ENCODE results near the gene LAX1.
"Not testable (repeated sequence)": the region's sequence is repeated elsewhere in the genome, so short reads cannot be mapped to it uniquely, and the experiment has no call there.

Gene LAX1

GRCh38 chr1:203776636-203777035 is 11.7 kb downstream of the LAX1 start:
- no peak for DNase-seq (ENCODE audit: low spot score in 2 of 2)
- no peaks in the 10 kb centered on the region for H3K9me3 Mint-ChIP-seq
- H3K4me3 Mint-ChIP-seq, result no peak overlapping the region
- peak overlapping the region; percentile 36 for H3K27ac Mint-ChIP-seq (ENCODE audit: low read depth)
- H3K4me1 Mint-ChIP-seq, result peaks cover 9% of the 10 kb centered on the region
- no peak for ATAC-seq (replicated peaks; ENCODE audit: extremely low read depth, poor library complexity, severe bottlenecking)
- no peaks in the 10 kb centered on the region for H3K27me3 Mint-ChIP-seq
- H3K36me3 Mint-ChIP-seq (ENCODE audit: insufficient read depth), result peaks cover 41% of the 10 kb centered on the region

- Mint-ChIP-seq H3K36me3 (ENCODE audit: insufficient read depth) (peaks cover 32% of the 10 kb centered on the region), H3K4me3 (no peak overlapping the region), H3K27ac (ENCODE audit: low read depth) (no peak overlapping the region), H3K9me3 (no peaks in the 10 kb centered on the region), H3K27me3 (no peaks in the 10 kb centered on the region), H3K4me1 (peaks cover 6% of the 10 kb centered on the region)
- DNase-seq (ENCODE audit: low spot score in 2 of 2) (no peak), ATAC-seq (replicated peaks; ENCODE audit: extremely low read depth, poor library complexity, severe bottlenecking) (no peak)
These were observed 12.6 kb downstream of the LAX1 start for GRCh38 chr1:203777596-203777995.

GRCh38 chr1:203778146-203778545 is 13.2 kb downstream of the LAX1 start:
- no peak for DNase-seq (ENCODE audit: low spot score in 2 of 2)
- Mint-ChIP-seq H3K36me3 (ENCODE audit: insufficient read depth) (peaks cover 27% of the 10 kb centered on the region), H3K27ac (ENCODE audit: low read depth) (no peak overlapping the region), H3K9me3 (no peaks in the 10 kb centered on the region), H3K4me3 (no peak overlapping the region), H3K27me3 (no peaks in the 10 kb centered on the region), H3K4me1 (peaks cover 6% of the 10 kb centered on the region)
- ATAC-seq (replicated peaks; ENCODE audit: extremely low read depth, poor library complexity, severe bottlenecking), result no peak

DNA sequence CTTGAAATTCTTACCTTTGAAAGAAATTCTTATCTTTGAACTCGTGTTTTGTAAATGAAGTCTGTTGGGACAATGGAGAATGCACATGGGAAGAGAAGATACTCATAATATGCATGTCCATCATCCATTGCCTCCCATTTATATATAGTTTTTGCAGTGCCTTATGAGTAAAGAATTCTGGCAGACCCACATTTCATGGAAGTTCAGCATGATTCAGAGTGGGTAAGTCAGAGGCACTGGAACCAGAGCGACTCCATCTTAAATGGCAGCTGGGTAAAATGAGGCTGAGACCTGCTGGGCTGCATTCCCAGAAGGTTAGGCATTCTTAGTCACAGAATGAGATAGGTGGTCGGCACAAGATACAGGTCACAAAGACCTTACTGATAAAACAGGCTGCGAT is 13.8 kb downstream of the LAX1 start:
- peaks cover 6% of the 10 kb centered on the region for H3K4me1 Mint-ChIP-seq
- no peaks in the 10 kb centered on the region for H3K27me3 Mint-ChIP-seq
- peaks cover 22% of the 10 kb centered on the region for H3K36me3 Mint-ChIP-seq (ENCODE audit: insufficient read depth)
- no peak overlapping the region for H3K4me3 Mint-ChIP-seq
- ATAC-seq (replicated peaks; ENCODE audit: extremely low read depth, poor library complexity, severe bottlenecking), result no peak
- H3K9me3 Mint-ChIP-seq, result no peaks in the 10 kb centered on the region
- DNase-seq (ENCODE audit: low spot score in 2 of 2), result no peak
- H3K27ac Mint-ChIP-seq (ENCODE audit: low read depth), result no peak overlapping the region

DNA sequence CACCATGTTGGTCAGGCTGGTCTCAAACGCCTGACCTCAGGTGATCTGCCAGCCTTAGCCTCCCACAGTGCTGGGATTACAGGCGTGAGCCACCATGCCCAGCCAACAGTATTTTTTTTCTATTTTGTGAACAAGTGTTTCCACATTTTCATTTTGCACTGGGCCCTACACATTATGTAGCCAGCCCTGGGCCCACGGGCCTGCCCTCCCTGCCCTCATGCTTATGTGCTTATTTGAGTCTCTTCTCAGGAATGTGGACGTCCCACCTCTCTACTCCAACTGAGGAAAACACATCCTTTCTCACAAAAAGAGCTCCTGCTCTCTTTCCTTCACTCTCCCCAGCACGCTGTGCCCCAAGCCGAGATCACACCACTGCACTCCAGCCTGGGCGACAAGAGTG is 17.0 kb downstream of the LAX1 start:
- ATAC-seq (replicated peaks; ENCODE audit: extremely low read depth, poor library complexity, severe bottlenecking), result no peak
- H3K4me1 Mint-ChIP-seq, result no peaks in the 10 kb centered on the region
- H3K4me3 Mint-ChIP-seq, result no peak overlapping the region
- H3K27me3 Mint-ChIP-seq, result no peaks in the 10 kb centered on the region
- no peaks in the 10 kb centered on the region for H3K9me3 Mint-ChIP-seq
- no peak for DNase-seq (ENCODE audit: low spot score in 2 of 2)
- H3K36me3 Mint-ChIP-seq (ENCODE audit: insufficient read depth), result peaks cover 3% of the 10 kb centered on the region
- peak overlapping the region; percentile 24 for H3K27ac Mint-ChIP-seq (ENCODE audit: low read depth)

DNA sequence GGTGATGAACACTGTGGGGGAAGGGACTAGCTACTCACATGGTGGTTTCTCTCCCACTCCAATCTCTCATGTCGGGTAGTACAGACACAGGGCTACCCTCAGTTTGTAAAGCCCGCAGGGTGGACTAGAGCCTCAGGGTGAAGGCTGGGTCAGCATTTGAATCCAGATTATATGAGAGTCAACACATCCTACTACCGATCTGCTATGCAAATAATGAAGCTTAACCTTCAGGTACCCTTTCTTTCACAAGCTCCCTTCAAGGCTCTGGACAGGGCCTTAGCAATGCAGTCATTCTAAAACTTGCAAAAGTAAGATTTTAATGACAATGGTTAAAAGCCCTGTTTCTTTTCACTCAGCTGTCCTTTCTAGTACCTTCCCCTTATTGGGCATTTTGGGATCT is 25.0 kb downstream of the LAX1 start:
- H3K4me3 Mint-ChIP-seq, result no peak overlapping the region
- no peak overlapping the region for H3K27ac Mint-ChIP-seq (ENCODE audit: low read depth)
- H3K27me3 Mint-ChIP-seq, result no peaks in the 10 kb centered on the region
- DNase-seq (ENCODE audit: low spot score in 2 of 2) (no peak), ATAC-seq (replicated peaks; ENCODE audit: extremely low read depth, poor library complexity, severe bottlenecking) (no peak)
- no peaks in the 10 kb centered on the region for H3K9me3 Mint-ChIP-seq
- peaks cover 3% of the 10 kb centered on the region for H3K4me1 Mint-ChIP-seq
- H3K36me3 Mint-ChIP-seq (ENCODE audit: insufficient read depth), result no peaks in the 10 kb centered on the region

- no peaks in the 10 kb centered on the region for H3K9me3 Mint-ChIP-seq
- no peak overlapping the region for H3K4me3 Mint-ChIP-seq
- peaks cover 15% of the 10 kb centered on the region for H3K4me1 Mint-ChIP-seq
- peaks cover 7% of the 10 kb centered on the region for H3K36me3 Mint-ChIP-seq (ENCODE audit: insufficient read depth)
- no peaks in the 10 kb centered on the region for H3K27me3 Mint-ChIP-seq
- no peak overlapping the region for H3K27ac Mint-ChIP-seq (ENCODE audit: low read depth)
- DNase-seq (ENCODE audit: low spot score in 2 of 2) (no peak), ATAC-seq (replicated peaks; ENCODE audit: extremely low read depth, poor library complexity, severe bottlenecking) (no peak)
These were observed 26.5 kb downstream of the LAX1 start for GRCh38 chr1:203791498-203791897.

- H3K4me3 Mint-ChIP-seq, result no peak overlapping the region
- ATAC-seq (replicated peaks; ENCODE audit: extremely low read depth, poor library complexity, severe bottlenecking) (no peak), DNase-seq (ENCODE audit: low spot score in 2 of 2) (no peak)
- peaks cover 14% of the 10 kb centered on the region for H3K36me3 Mint-ChIP-seq (ENCODE audit: insufficient read depth)
- H3K27me3 Mint-ChIP-seq, result no peaks in the 10 kb centered on the region
- peaks cover 24% of the 10 kb centered on the region for H3K4me1 Mint-ChIP-seq
- no peaks in the 10 kb centered on the region for H3K9me3 Mint-ChIP-seq
- no peak overlapping the region for H3K27ac Mint-ChIP-seq (ENCODE audit: low read depth)
These were observed 27.5 kb downstream of the LAX1 start for GRCh38 chr1:203792486-203792885.

DNA sequence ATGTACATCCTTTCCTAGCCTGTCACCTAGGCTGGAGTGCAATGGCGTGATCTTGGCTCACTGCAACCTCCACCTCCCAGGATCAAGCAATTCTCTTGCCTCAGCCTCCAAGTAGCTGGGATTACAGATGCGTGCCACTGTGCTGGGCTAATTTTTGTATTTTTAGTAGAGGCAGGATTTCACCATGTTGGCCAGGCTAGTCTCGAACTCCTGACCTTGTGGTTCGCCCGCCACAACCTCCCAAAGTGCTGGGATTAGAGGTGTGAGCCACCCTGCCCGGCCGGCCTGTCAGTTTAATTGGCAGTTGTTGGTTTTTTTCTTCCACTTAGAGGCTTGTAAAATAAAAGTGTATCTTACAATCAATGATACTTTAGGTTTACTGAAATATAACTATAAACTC is 28.6 kb downstream of the LAX1 start:
- Mint-ChIP-seq H3K4me3 (peak overlapping the region; percentile 29), H3K36me3 (ENCODE audit: insufficient read depth) (peaks cover 22% of the 10 kb centered on the region), H3K4me1 (peaks cover 34% of the 10 kb centered on the region), H3K27ac (ENCODE audit: low read depth) (peak overlapping the region; percentile 36)
- H3K27me3 Mint-ChIP-seq; ATAC-seq (replicated peaks; ENCODE audit: extremely low read depth, poor library complexity, severe bottlenecking); DNase-seq (ENCODE audit: low spot score in 2 of 2); H3K9me3 Mint-ChIP-seq: not testable (repeated sequence)

GRCh38 chr1:203794764-203795440 is 29.9 kb downstream of the LAX1 start:
- Mint-ChIP-seq H3K27me3 (no peaks in the 10 kb centered on the region), H3K4me1 (peaks cover 43% of the 10 kb centered on the region), H3K4me3 (peak overlapping the region; percentile 91), H3K27ac (ENCODE audit: low read depth) (peak overlapping the region; percentile 90), H3K36me3 (ENCODE audit: insufficient read depth) (peaks cover 28% of the 10 kb centered on the region), H3K9me3 (no peaks in the 10 kb centered on the region)
- no peak for ATAC-seq (replicated peaks; ENCODE audit: extremely low read depth, poor library complexity, severe bottlenecking)
- no peak for DNase-seq (ENCODE audit: low spot score in 2 of 2)

DNA sequence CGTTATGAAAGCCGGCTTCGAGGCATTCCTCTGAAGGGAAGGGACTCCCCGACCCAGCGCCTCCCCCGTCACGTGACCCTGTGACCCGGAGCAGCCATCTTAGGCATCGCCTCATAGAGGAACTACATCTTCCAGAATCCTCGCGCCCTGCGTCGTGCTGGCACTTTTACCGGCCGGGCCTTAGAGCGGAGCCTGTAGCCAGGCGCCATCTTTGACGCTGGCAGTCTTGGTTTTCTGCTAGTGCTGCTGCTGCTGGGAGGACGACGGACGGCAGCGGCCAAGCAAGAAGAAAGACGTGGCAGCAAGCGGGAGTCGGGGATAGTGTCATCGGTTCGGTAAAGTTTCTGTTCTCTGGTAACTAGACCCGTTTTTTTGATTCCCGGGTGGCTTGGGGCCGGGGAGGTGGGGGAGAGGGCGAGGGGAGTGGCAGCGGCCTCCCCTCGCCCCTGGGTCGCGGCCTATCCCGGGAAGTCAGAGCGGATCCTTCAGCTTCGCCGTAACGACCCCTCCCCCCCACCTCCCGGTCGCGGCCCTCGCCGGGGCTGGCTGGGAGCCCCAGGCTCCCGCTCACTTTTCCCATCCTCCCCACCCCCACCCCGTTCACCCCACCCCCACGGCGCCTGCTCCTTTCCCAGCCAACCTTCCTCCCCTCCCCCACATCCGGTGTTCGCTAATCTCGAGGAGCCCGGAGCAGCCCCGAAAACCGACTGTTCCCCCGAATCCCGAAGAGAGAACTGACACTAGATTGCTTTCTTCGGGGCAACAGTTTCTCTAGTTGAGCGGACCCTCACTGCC is 30.7 kb downstream of the LAX1 start, which contains the start of the genes ZBED6 and ZC3H11A:
ZBED6 (plus strand) TSS at position 183 of the 795 bp plus-strand sequence. CDS start 1,900 bp downstream, outside the sequence.
ZC3H11A (plus strand) TSS at position 183 of the 795 bp plus-strand sequence. CDS start 21,448 bp downstream, outside the sequence.
- peaks cover 31% of the 10 kb centered on the region for H3K36me3 Mint-ChIP-seq (ENCODE audit: insufficient read depth)
- peak within 1 kb of the TSS; percentile 91 for H3K4me3 Mint-ChIP-seq
- DNase-seq (ENCODE audit: low spot score in 2 of 2) (peak; percentile 91 to 97), ATAC-seq (replicated peaks; ENCODE audit: extremely low read depth, poor library complexity, severe bottlenecking) (peak; percentile 99)
- H3K9me3 Mint-ChIP-seq, result no peaks in the 10 kb centered on the region
- no peaks in the 10 kb centered on the region for H3K27me3 Mint-ChIP-seq
- peaks cover 47% of the 10 kb centered on the region for H3K4me1 Mint-ChIP-seq
- peak within 1 kb of the TSS; percentile 90 for H3K27ac Mint-ChIP-seq (ENCODE audit: low read depth)

DNA sequence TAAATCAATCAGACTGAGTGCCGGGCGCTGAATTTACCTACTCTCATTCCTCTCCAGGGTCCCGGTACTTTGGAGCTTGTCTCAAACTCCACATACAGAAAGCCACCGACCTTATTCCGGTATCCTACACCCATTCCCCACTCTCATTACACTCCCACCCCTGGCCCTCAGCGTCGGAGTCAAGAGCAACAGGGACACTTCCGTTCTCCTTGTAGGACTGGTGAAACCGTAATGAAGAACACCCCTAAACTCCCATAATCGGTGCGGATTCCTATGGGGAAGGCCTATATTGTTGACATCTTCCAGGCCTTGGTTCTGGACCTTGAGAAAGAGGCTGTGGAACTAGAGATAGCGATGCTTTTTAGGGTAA is 31.2 kb downstream of the LAX1 start:
- Mint-ChIP-seq H3K4me1 (peaks cover 47% of the 10 kb centered on the region), H3K9me3 (no peaks in the 10 kb centered on the region), H3K36me3 (ENCODE audit: insufficient read depth) (peaks cover 31% of the 10 kb centered on the region), H3K27me3 (no peaks in the 10 kb centered on the region), H3K27ac (ENCODE audit: low read depth) (peak overlapping the region; percentile 90), H3K4me3 (peak overlapping the region; percentile 91)
- ATAC-seq (replicated peaks; ENCODE audit: extremely low read depth, poor library complexity, severe bottlenecking) (peak; percentile 11), DNase-seq (ENCODE audit: low spot score in 2 of 2) (peak in 1 of 2 donors; percentile 10)

DNA sequence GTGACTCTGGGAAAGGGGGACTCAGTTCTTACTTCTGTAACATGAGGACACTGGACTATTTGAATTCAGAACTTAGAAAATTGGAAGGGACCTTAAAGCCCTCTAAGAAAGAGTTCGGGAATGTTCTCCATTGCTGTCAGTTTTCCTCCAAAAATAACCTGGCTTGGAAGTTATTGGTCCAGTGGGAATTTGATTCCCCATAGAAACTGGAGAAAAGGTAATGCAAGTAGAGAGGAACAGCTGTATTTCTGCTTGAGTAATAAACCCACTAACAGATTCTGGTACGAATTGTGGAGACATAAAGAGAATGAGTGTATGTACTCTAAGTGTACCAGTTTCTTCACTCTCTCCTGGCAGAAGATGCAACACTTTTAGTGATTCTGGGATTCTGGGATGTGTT is 32.2 kb downstream of the LAX1 start:
- no peak overlapping the region for H3K27ac Mint-ChIP-seq (ENCODE audit: low read depth)
- H3K4me3 Mint-ChIP-seq, result peak overlapping the region; percentile 91
- ATAC-seq (replicated peaks; ENCODE audit: extremely low read depth, poor library complexity, severe bottlenecking) (no peak), DNase-seq (ENCODE audit: low spot score in 2 of 2) (no peak)
- peaks cover 47% of the 10 kb centered on the region for H3K4me1 Mint-ChIP-seq
- no peaks in the 10 kb centered on the region for H3K27me3 Mint-ChIP-seq
- H3K36me3 Mint-ChIP-seq (ENCODE audit: insufficient read depth), result peaks cover 31% of the 10 kb centered on the region
- H3K9me3 Mint-ChIP-seq, result no peaks in the 10 kb centered on the region
